HG02623 (cell line): ENCODE data around the gene MRPL16.
"Not testable (repeated sequence)": the region's sequence is repeated elsewhere in the genome, so short reads cannot be mapped to it uniquely, and the experiment has no call there.

ENCODE experiments used
- ATAC-seq: cut with Tn5 transposase; IDR thresholded peaks from one replicate; pipeline ENCODE4 v1.9.1; 2021; ENCODE audit warnings: moderate library complexity; ENCODE audit not compliant: unreplicated experiment

The MRPL16 gene

GRCh38 chr11:59813364-59813763 is 2.8 kb upstream of the MRPL16 start:
- ATAC-seq, result no peak

- ATAC-seq, result no peak
These were observed 1.6 kb upstream of the MRPL16 start for GRCh38 chr11:59812220-59812619.

GRCh38 chr11:59810911-59811259 is 307 bp upstream of the MRPL16 start:
- ATAC-seq, result no peak

- ATAC-seq, result no peak
These were observed 3.4 kb downstream of the MRPL16 start for GRCh38 chr11:59807047-59807610.

GRCh38 chr11:59804061-59804460 is 6.5 kb downstream of the MRPL16 start:
- no peak for ATAC-seq

GRCh38 chr11:59802639-59803176 is 7.9 kb downstream of the MRPL16 start:
- ATAC-seq, result peak; percentile 50

- peak; percentile 13 for ATAC-seq
These were observed 8.5 kb downstream of the MRPL16 start for GRCh38 chr11:59801981-59802638.

GRCh38 chr11:59801160-59801706 is 9.3 kb downstream of the MRPL16 start:
- ATAC-seq, result no peak

- no peak for ATAC-seq
These were observed 10.1 kb downstream of the MRPL16 start for GRCh38 chr11:59800390-59801025.

GRCh38 chr11:59794417-59794816 is 16.2 kb downstream of the MRPL16 start:
- ATAC-seq, result no peak

- ATAC-seq, result no peak
These were observed 18.1 kb downstream of the MRPL16 start for GRCh38 chr11:59792507-59792906.

- ATAC-seq, result no peak
These were observed 18.9 kb downstream of the MRPL16 start for GRCh38 chr11:59791639-59792038.

- ATAC-seq, result no peak
These were observed 22.8 kb downstream of the MRPL16 start for GRCh38 chr11:59787816-59788215.

GRCh38 chr11:59787255-59787588 is 23.4 kb downstream of the MRPL16 start:
- ATAC-seq, result no peak

GRCh38 chr11:59785818-59786217 is 24.8 kb downstream of the MRPL16 start:
- ATAC-seq, result no peak

GRCh38 chr11:59784441-59784840 is 26.1 kb downstream of the MRPL16 start:
- ATAC-seq, result not testable (repeated sequence)

- no peak for ATAC-seq
These were observed 26.9 kb downstream of the MRPL16 start for GRCh38 chr11:59783632-59784090.

GRCh38 chr11:59782080-59782479 is 28.5 kb downstream of the MRPL16 start:
- ATAC-seq, result no peak

GRCh38 chr11:59779487-59779886 is 31.1 kb downstream of the MRPL16 start:
- ATAC-seq, result no peak

GRCh38 chr11:59778122-59778521 is 32.5 kb downstream of the MRPL16 start:
- no peak for ATAC-seq

GRCh38 chr11:59777104-59777503 is 33.5 kb downstream of the MRPL16 start:
- ATAC-seq, result no peak
